CD14-positive monocyte (primary cell): Measurements from ENCODE around the gene DLGAP1. TPM values are rescaled to one million over a fixed set of nuclear protein-coding genes. Genes with fewer than 3 reads are reported as not detected.

Source experiments
- DNase-seq, 3 donors: peaks; one replicate each; pipeline ENCODE4 v3.0.0-alpha.2; 2011 to 2022
- H2AFZ ChIP-seq: 2 replicates; pipeline ENCODE4 v1.6.0; 2012; ENCODE audit warnings: mild to moderate bottlenecking, low read depth, low read length, inconsistent platforms; ENCODE audit not compliant: insufficient read depth, poor library complexity, severe bottlenecking
- H3K27ac ChIP-seq, 2 donors: 1 replicate in 1 of 2; 2 replicates in 1 of 2; pipeline ENCODE4 v1.5.1; 2012 to 2013; ENCODE audit warnings: low read length in 2 of 2, control low read depth in 1 of 2, inconsistent platforms in 1 of 2, low read depth in 1 of 2, mild to moderate bottlenecking in 1 of 2
- H3K27me3 ChIP-seq, 2 donors: one replicate each; pipeline versions ENCODE4 v1.6.0 to v1.6.1; 2011 to 2013; ENCODE audit warnings: low read length in 2 of 2; ENCODE audit not compliant: control insufficient read depth in 2 of 2, insufficient read depth in 2 of 2
- H3K36me3 ChIP-seq, 2 donors: replicated peaks in 1 of 2; 1 replicate in 1 of 2; 2 replicates in 1 of 2; pipeline versions ENCODE4 v1.5.1 to v1.6.1; 2012 to 2013; ENCODE audit warnings: low read length in 2 of 2, control low read depth in 1 of 2, inconsistent platforms in 1 of 2, mild to moderate bottlenecking in 1 of 2; ENCODE audit not compliant: insufficient read depth in 2 of 2, control insufficient read depth in 1 of 2
- H3K4me1 ChIP-seq, 2 donors: 1 replicate in 1 of 2; 2 replicates in 1 of 2; pipeline versions ENCODE4 v1.5.1 to v1.6.1; 2012 to 2013; ENCODE audit warnings: low read length in 2 of 2, control low read depth in 1 of 2, inconsistent platforms in 1 of 2, mild to moderate bottlenecking in 1 of 2, moderate library complexity in 1 of 2; ENCODE audit not compliant: insufficient read depth in 2 of 2, control insufficient read depth in 1 of 2
- H3K4me2 ChIP-seq: replicated peaks from 2 replicates; pipeline ENCODE3; 2012; ENCODE audit warnings: low read length, moderate library complexity, mild to moderate bottlenecking; ENCODE audit not compliant: poor library complexity, severe bottlenecking; ENCODE audit errors: extremely low read depth
- H3K4me3 ChIP-seq, 3 experiments: fragments of 200-600 bp in 1 of 3; sonication (generic) in 1 of 3; replicated peaks in 1 of 3; 1 replicate in 2 of 3; 2 replicates in 1 of 3; pipeline ENCODE4 v1.5.1; 2011 to 2013; ENCODE audit warnings: low read length in 3 of 3, mild to moderate bottlenecking in 3 of 3, control low read depth in 2 of 3, low read depth in 2 of 3, inconsistent platforms in 1 of 3, moderate library complexity in 1 of 3
- H3K79me2 ChIP-seq: 2 replicates; pipeline ENCODE4 v1.6.0; 2012; ENCODE audit warnings: mild to moderate bottlenecking, control low read depth, inconsistent platforms, low read length, moderate library complexity; ENCODE audit not compliant: insufficient read depth
- H3K9ac ChIP-seq: 2 replicates; pipeline ENCODE4 v1.6.0; 2017; ENCODE audit warnings: low read length, mild to moderate bottlenecking; ENCODE audit not compliant: insufficient read depth, poor library complexity, severe bottlenecking
- H3K9me3 ChIP-seq, 2 donors: replicated peaks in 1 of 2; 1 replicate in 1 of 2; 2 replicates in 1 of 2; pipeline versions ENCODE4 v1.5.1 to v1.6.1; 2012 to 2013; ENCODE audit warnings: low read length in 2 of 2, control low read depth in 1 of 2; ENCODE audit not compliant: control insufficient read depth in 1 of 2, insufficient read depth in 1 of 2
- H4K20me1 ChIP-seq: 2 replicates; pipeline ENCODE4 v1.6.0; 2012; ENCODE audit warnings: mild to moderate bottlenecking, low read length, control low read depth, moderate library complexity; ENCODE audit not compliant: insufficient read depth
- H3K27ac Mint-ChIP-seq, 7 donors: one replicate each; pipeline ENCODE4 v1.8.0; 2020; ENCODE audit warnings: mild to moderate bottlenecking in 7 of 7, mixed read lengths in 7 of 7, moderate library complexity in 6 of 7, inconsistent platforms in 2 of 7
- H3K27me3 Mint-ChIP-seq, 3 donors: one replicate each; pipeline ENCODE4 v1.8.0; 2021 to 2022; ENCODE audit warnings: low read depth in 3 of 3, mild to moderate bottlenecking in 3 of 3, mixed read lengths in 3 of 3, moderate library complexity in 3 of 3, inconsistent platforms in 1 of 3
- H3K36me3 Mint-ChIP-seq, 2 donors: one replicate each; pipeline ENCODE4 v1.8.0; 2020; ENCODE audit warnings: mixed read lengths in 2 of 2, inconsistent platforms in 1 of 2, mild to moderate bottlenecking in 1 of 2
- H3K4me1 Mint-ChIP-seq: one replicate; pipeline ENCODE4 v1.8.0; 2020; ENCODE audit warnings: mild to moderate bottlenecking, mixed read lengths
- H3K4me3 Mint-ChIP-seq, 2 donors: one replicate each; pipeline ENCODE4 v1.8.0; 2020; ENCODE audit warnings: mild to moderate bottlenecking in 2 of 2, mixed read lengths in 2 of 2, moderate library complexity in 1 of 2
- H3K9me3 Mint-ChIP-seq, 7 donors: one replicate each; pipeline ENCODE4 v1.8.0; 2020 to 2022; ENCODE audit warnings: mixed read lengths in 7 of 7, mild to moderate bottlenecking in 6 of 7, moderate library complexity in 6 of 7, inconsistent platforms in 2 of 7
- CTCF ChIP-seq: fragments of 200-600 bp; IDR thresholded peaks from one replicate; pipeline ENCODE4 v1.8.0; 2022; ENCODE audit warnings: antibody characterized with exemption, mild to moderate bottlenecking
- WGBS: methylation state at CpG from one replicate; pipeline ENCODE4 v1.1.5; 2013; ENCODE audit warnings: missing lambda C conversion rate; ENCODE audit not compliant: insufficient coverage; 5-methylcytosine and 5-hydroxymethylcytosine counted together
- intact Hi-C, 2 donors: fragments of 100-400 bp; cut with micrococcal nuclease; formaldehyde crosslinking; loops; one replicate each; pipeline versions ENCODE4 v1.15.0 to v1.15.1; 2023
- polyA plus RNA-seq, 3 donors: library from polyadenylated mRNA; depleted of rRNA in 1 of 3; unstranded in 2 of 3; stranded (reverse) in 1 of 3; fragments of 300-500 nt in 2 of 3; fragments of >200 nt in 1 of 3; fragmentation: Illumina TruSeq in 2 of 3; gene quantifications; 1 replicate in 2 of 3; 2 replicates in 1 of 3; pipeline ENCODE4 v1.2.3, GENCODE V29; 2012 to 2021

DLGAP1 gene
- polyA plus RNA-seq, 3 donors = 0.09 to 0.42 TPM; not detected in 1

GRCh38 chr18:3552305-3552704 lies 902.8 kb downstream of the DLGAP1 start:
- H3K4me3 ChIP-seq = no peak overlapping the region
- H3K9ac ChIP-seq = no peak overlapping the region
- no peaks in the 10 kb centered on the region for H4K20me1 ChIP-seq
- intact Hi-C loops = no loop called here
- TF ChIP-seq CTCF = no peak
- H3K79me2 ChIP-seq = no peaks in the 10 kb centered on the region
- no peak overlapping the region for H3K27ac ChIP-seq
- no peaks in the 10 kb centered on the region for H3K27me3 ChIP-seq
- H3K4me1 ChIP-seq = no peaks in the 10 kb centered on the region
- no peaks in the 10 kb centered on the region for H3K4me1 Mint-ChIP-seq
- H3K9me3 ChIP-seq = no peaks in the 10 kb centered on the region
- H3K9me3 Mint-ChIP-seq = peaks cover 0 to 4% (median 0%) of the 10 kb centered on the region in 7 donors
- 100% methylated on average over 2 of the region's 3 CpGs for WGBS
- H3K4me3 Mint-ChIP-seq = no peak overlapping the region
- peaks cover 0 to 2% (median 0%) of the 10 kb centered on the region in 3 donors for H3K27me3 Mint-ChIP-seq
- no peak overlapping the region for H3K4me2 ChIP-seq
- no peaks in the 10 kb centered on the region for H3K36me3 ChIP-seq
- DNase-seq = no peak
- H3K27ac Mint-ChIP-seq = no peak overlapping the region
- no peaks in the 10 kb centered on the region for H3K36me3 Mint-ChIP-seq
- no peak overlapping the region for H2AFZ ChIP-seq

GRCh38 chr18:3547891-3548615 lies 907.1 kb downstream of the DLGAP1 start:
- no peak overlapping the region for H3K4me3 Mint-ChIP-seq
- H3K27me3 Mint-ChIP-seq = peaks cover 0 to 1% (median 0%) of the 10 kb centered on the region in 3 donors
- peaks cover 0 to 8% (median 2%) of the 10 kb centered on the region in 7 donors for H3K9me3 Mint-ChIP-seq
- Histone ChIP-seq H2AFZ (no peak overlapping the region), H3K4me3 (no peak overlapping the region), H3K4me1 (no peaks in the 10 kb centered on the region), H3K79me2 (no peaks in the 10 kb centered on the region), H3K27me3 (no peaks in the 10 kb centered on the region), H3K4me2 (no peak overlapping the region), H3K36me3 (no peaks in the 10 kb centered on the region), H4K20me1 (no peaks in the 10 kb centered on the region), H3K9ac (no peak overlapping the region), H3K27ac (no peak overlapping the region), H3K9me3 (no peaks in the 10 kb centered on the region)
- 83% methylated on average over 1 of the region's 4 CpGs for WGBS
- H3K4me1 Mint-ChIP-seq = no peaks in the 10 kb centered on the region
- TF ChIP-seq CTCF = no peak
- no peaks in the 10 kb centered on the region for H3K36me3 Mint-ChIP-seq
- no peak overlapping the region for H3K27ac Mint-ChIP-seq
- intact Hi-C loops = no loop called here
- no peak for DNase-seq
